Thymus (tissue), 14 donors: Measurements from ENCODE around the gene OR2F1. TPM values are rescaled to one million over a fixed set of nuclear protein-coding genes. Genes with fewer than 3 reads are reported as not detected.

Experiments used
- DNase-seq, 9 donors: peaks; one replicate each; pipeline ENCODE4 v3.0.0-alpha.2; 2013; ENCODE audit warnings: low spot score in 9 of 9, low read depth in 6 of 9, missing footprints in 1 of 9
- H3K27ac ChIP-seq, 2 donors: one replicate each; pipeline ENCODE4 v1.5.1; 2013; ENCODE audit warnings: control low read depth in 1 of 2, low read depth in 1 of 2, low read length in 1 of 2, mild to moderate bottlenecking in 1 of 2, moderate library complexity in 1 of 2
- H3K27me3 ChIP-seq, 2 donors: one replicate each; pipeline ENCODE4 v1.5.1; 2013; ENCODE audit warnings: low read length in 1 of 2; ENCODE audit not compliant: control insufficient read depth in 2 of 2, insufficient read depth in 1 of 2
- H3K36me3 ChIP-seq, 2 donors: one replicate each; pipeline ENCODE4 v1.5.1; 2013; ENCODE audit warnings: low read length in 1 of 2, mild to moderate bottlenecking in 1 of 2, moderate library complexity in 1 of 2; ENCODE audit not compliant: control insufficient read depth in 2 of 2, insufficient read depth in 2 of 2
- H3K4me1 ChIP-seq, 2 donors: one replicate each; pipeline ENCODE4 v1.5.1; 2013; ENCODE audit warnings: low read length in 2 of 2; ENCODE audit not compliant: control insufficient read depth in 2 of 2, insufficient read depth in 2 of 2
- H3K4me3 ChIP-seq, 2 donors: one replicate each; pipeline ENCODE4 v1.5.1; 2013; ENCODE audit warnings: low read length in 2 of 2, control low read depth in 1 of 2, mild to moderate bottlenecking in 1 of 2
- H3K9me3 ChIP-seq, 2 donors: one replicate each; pipeline ENCODE4 v1.5.1; 2013; ENCODE audit warnings: low read length in 1 of 2, mild to moderate bottlenecking in 1 of 2; ENCODE audit not compliant: control insufficient read depth in 2 of 2, insufficient read depth in 1 of 2
- WGBS: extraction: QIAGEN DNeasy Blood & Tissue Kit; methylation state at CpG from one replicate; pipeline ENCODE4 v1.1.7; 2013; 5-methylcytosine and 5-hydroxymethylcytosine counted together
- long read RNA-seq, 10 donors: transcript quantifications; one replicate each; lab custom pipeline, GENCODE V29; 2026
- polyA plus RNA-seq: library from polyadenylated mRNA; stranded (reverse); fragments of 200-250 nt; gene quantifications from one replicate; pipeline ENCODE4 v1.2.3, GENCODE V29; 2013
- total RNA-seq: library from RNA; stranded (reverse); fragments of 120-200 nt; gene quantifications from one replicate; pipeline ENCODE4 v1.2.4, GENCODE V29; 2013
- donor health status: healthy.

The OR2F1 gene, protein sequence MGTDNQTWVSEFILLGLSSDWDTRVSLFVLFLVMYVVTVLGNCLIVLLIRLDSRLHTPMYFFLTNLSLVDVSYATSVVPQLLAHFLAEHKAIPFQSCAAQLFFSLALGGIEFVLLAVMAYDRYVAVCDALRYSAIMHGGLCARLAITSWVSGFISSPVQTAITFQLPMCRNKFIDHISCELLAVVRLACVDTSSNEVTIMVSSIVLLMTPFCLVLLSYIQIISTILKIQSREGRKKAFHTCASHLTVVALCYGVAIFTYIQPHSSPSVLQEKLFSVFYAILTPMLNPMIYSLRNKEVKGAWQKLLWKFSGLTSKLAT
- total RNA-seq (not detected), polyA plus RNA-seq (not detected)
- long read RNA-seq, donor 1 = 0 reads
- long read RNA-seq, donor 2 = 0 reads
- long read RNA-seq, donor 3 = 0 reads
- long read RNA-seq, donor 4 = 0 reads
- long read RNA-seq, donor 5 = 0 reads
- long read RNA-seq, donor 6 = 0 reads
- long read RNA-seq, donor 7 = 0 reads
- long read RNA-seq, donor 8 = 0 reads
- long read RNA-seq, donor 9 = 0 reads
- long read RNA-seq, donor 10 = 0 reads

DNA sequence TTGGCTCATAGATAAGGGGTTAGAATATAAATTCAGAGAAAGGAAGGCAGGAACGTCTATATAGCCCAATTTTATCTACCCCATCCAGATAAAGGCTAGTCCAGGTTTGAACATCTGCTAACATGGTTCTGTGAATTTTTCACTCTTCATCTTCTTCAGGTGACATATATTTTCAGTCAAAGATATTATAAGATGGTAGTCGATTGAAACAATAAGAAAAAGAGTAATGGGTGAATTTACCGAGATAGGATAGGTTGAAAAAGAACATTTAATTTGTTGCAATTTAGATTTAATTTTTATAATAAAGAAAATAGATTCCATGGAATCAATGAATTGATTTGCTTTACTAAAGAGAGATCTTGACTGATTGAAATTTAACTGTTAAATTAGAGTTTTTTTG lies at the start of gene OR2F1:
TSS of gene OR2F1 (plus strand) at position 301 of the 400 bp plus-strand sequence. CDS start 5,127 bp downstream, outside the sequence.
- Histone ChIP-seq H3K9me3 (peaks cover 0 to 2% of the 10 kb centered on the region in 2 donors), H3K27ac (no peak within 1 kb of the TSS), H3K4me1 (no peaks in the 10 kb centered on the region), H3K36me3 (no peaks in the 10 kb centered on the region), H3K4me3 (no peak within 1 kb of the TSS), H3K27me3 (no peaks in the 10 kb centered on the region)
- 95% methylated on average over 3 of the region's 3 CpGs for WGBS
- no peak for DNase-seq

DNA sequence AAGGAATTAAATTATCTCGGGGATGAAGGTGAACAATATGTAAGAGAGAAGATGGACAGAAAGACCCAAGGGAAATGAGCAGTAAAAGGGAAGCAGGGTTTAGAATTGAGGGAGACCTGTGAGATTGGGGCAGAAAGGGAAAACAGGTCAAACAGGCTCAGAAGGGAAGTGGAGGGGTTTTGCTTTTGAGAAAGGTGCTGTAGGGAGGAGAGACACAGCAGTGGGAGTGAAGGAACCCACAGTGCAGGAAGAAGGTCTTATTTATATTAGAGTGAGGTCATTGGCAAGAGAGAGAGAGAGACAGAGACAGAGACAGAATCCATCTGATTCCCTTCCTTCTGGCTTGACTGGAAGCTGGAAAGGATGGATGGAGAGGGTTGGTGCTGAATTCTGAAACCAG lies 49.1 kb upstream of the OR2F1 start:
- WGBS = 95% methylated on average over 1 of the region's 1 CpG
- Histone ChIP-seq H3K4me1 (peaks cover 0 to 10% of the 10 kb centered on the region in 2 donors), H3K27ac (no peak overlapping the region), H3K9me3 (no peaks in the 10 kb centered on the region), H3K36me3 (no peaks in the 10 kb centered on the region), H3K4me3 (no peak overlapping the region), H3K27me3 (peaks cover 0 to 2% of the 10 kb centered on the region in 2 donors)
- DNase-seq = no peak

DNA sequence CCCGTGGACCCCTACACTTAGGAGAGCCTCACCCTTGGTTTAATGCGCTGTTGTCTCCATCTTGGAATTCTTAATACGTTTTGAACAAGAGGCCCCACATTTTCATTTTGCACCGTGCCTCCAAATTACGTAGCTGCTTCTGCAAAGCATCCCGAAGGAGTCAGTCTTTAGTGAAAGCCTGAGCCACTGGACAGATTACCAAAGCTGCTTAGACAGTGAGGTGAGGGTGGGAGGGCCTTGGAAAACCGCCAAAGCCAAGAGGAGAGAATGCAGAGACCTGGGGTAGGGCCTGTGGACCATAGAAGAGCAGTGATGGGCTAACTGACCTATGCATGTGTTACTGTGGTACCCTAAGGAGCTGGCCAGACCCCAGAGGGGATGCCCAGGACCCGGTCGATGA lies 48.5 kb upstream of the OR2F1 start:
- H3K27me3 ChIP-seq = peaks cover 0 to 2% of the 10 kb centered on the region in 2 donors
- no peak overlapping the region for H3K27ac ChIP-seq
- no peaks in the 10 kb centered on the region for H3K9me3 ChIP-seq
- no peak for DNase-seq
- no peaks in the 10 kb centered on the region for H3K36me3 ChIP-seq
- WGBS = 95% methylated on average over 9 of the region's 9 CpGs
- no peak overlapping the region for H3K4me3 ChIP-seq
- peaks cover 0 to 6% of the 10 kb centered on the region in 2 donors for H3K4me1 ChIP-seq

DNA sequence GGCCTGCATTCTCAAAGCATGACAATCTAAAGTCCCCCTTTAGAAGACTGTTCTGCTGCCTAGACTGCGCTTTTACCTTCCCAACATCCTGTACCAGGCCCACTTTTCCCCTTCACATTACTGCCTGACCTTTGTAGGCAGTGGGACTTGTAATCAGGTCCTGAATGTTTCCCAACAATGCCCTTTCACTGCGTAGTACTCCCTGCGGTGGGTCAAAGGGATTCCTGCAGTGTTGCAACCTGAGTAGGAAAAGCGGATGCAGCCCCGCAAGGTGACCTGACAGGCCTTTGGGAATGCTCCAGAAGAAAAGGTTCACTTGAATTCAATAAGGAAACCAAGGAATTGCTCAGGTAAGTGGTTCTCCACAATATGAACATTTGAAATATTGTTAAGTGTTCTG lies 47.7 kb upstream of the OR2F1 start:
- no peak for DNase-seq
- WGBS = 96% methylated on average over 5 of the region's 5 CpGs
- Histone ChIP-seq H3K4me1 (peaks cover 0 to 3% of the 10 kb centered on the region in 2 donors), H3K27ac (no peak overlapping the region), H3K36me3 (no peaks in the 10 kb centered on the region), H3K9me3 (no peaks in the 10 kb centered on the region), H3K4me3 (no peak overlapping the region), H3K27me3 (peaks cover 0 to 2% of the 10 kb centered on the region in 2 donors)

DNA sequence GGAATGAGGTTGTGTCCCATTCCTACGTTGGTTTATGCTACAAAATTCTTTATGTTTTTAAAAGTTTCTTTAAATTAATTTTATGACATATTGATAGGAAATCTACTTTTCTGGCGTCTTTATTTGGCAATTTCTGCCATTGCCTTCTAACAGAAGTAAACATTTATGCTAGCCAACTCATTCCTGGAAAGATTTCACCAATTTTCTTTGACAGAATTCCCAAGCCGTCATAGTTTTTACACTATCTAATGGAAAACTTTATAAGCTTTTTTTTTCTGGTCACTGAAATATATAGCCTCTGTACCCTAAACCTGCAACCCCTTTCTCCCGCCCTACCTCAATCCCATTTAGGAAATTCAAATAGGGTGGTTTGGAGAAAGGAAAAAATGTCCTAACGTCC lies 46.5 kb upstream of the OR2F1 start:
- peaks cover 0 to 2% of the 10 kb centered on the region in 2 donors for H3K27me3 ChIP-seq
- no peak for DNase-seq
- WGBS = 95% methylated on average over 5 of the region's 5 CpGs
- no peaks in the 10 kb centered on the region for H3K36me3 ChIP-seq
- H3K4me3 ChIP-seq = no peak overlapping the region
- H3K4me1 ChIP-seq = no peaks in the 10 kb centered on the region
- no peaks in the 10 kb centered on the region for H3K9me3 ChIP-seq
- H3K27ac ChIP-seq = no peak overlapping the region

DNA sequence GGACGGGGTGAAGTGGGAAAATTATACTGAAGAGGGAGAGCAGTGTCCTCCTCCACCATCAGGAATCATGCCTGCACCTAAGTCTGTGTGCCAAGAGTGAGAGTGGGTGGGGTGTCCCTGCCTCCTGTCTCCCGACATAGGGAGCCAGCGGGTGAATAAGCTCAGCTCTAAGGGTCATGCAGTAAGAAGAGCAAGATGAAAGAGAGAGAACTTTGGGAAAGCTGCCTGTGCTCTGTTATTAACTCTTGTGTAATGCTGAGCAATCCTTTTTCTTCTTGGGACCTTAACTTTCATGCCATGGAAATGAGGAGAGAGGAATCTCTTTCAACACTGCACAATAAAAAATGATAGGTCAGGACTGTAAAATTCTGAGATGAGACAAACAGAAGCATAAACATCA lies 44.8 kb upstream of the OR2F1 start:
- no peaks in the 10 kb centered on the region for H3K9me3 ChIP-seq
- DNase-seq = no peak
- H3K36me3 ChIP-seq = no peaks in the 10 kb centered on the region
- 95% methylated on average over 3 of the region's 3 CpGs for WGBS
- peaks cover 0 to 2% of the 10 kb centered on the region in 2 donors for H3K27me3 ChIP-seq
- H3K4me1 ChIP-seq = no peaks in the 10 kb centered on the region
- H3K4me3 ChIP-seq = no peak overlapping the region
- H3K27ac ChIP-seq = no peak overlapping the region

DNA sequence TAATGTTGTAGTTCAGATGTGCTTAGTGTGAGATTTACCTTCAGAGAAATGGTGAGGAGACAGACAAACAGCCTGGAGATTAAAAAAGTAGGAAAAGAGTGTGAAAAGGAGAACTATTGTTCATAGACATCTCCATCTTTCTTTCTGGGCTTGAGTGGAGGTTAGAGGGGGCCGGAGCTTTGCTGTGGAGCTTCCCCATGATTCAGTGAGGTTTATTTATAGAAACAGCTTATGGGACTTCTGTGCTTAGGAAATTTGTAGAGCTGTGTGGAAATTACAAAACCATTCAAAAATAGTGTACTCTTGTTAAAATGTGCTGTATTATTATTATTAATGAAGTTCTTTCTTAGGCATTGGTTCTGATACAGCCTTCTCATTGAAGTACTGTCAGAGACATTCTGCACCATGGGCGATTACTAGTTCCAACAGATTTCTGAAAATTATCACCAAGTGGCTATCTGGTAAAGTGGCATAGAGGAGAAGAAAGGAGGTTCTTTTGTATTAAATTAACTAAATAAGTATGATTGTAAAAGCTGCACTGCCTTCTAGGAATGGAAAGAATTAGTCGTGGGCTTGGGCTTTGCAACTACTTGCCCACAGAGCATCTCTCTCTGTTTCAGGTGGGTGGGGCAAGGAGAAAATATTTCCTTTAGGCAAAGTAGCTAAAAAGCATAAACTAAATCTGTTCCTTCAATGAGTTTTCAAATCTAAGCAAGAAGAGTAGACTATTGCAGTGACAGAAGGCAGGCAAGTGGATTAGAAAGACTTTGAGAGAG lies 44.0 kb upstream of the OR2F1 start:
- no peak overlapping the region for H3K4me3 ChIP-seq
- DNase-seq = no peak
- H3K4me1 ChIP-seq = no peaks in the 10 kb centered on the region
- H3K9me3 ChIP-seq = no peaks in the 10 kb centered on the region
- H3K27ac ChIP-seq = no peak overlapping the region
- H3K27me3 ChIP-seq = peaks cover 0 to 2% of the 10 kb centered on the region in 2 donors
- WGBS = 92% methylated on average over 3 of the region's 3 CpGs
- no peaks in the 10 kb centered on the region for H3K36me3 ChIP-seq

DNA sequence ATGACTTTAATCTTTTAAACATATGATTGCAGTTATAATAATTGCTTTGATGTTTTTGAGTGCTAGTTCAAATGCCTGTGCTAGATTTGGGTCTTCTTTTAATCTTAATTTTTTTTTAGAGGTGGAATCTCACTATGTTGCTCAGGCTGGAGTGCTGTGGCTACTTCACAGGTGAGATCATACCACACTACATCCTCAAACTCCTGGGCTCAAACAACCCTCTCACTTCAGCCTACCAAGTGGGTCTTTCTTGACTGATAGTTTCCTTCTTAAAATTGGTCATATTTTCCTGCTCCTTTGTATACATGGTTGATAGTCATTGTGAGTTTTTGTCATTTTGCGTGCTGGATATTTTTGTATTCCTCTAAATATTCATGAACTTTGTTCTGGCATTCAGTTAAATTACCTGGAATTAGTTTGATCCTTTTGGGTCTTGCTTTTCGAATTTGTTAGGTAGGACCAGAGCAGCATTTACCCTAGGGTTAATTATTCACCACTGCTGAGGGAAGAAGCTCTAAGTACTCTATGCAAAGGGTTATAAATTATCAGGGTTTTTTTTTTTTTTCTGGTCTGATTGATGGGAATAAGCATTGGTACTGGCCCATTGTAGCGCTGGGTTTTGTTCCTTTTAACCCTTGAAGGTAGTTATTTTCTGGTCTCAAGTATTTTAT lies 40.6 kb upstream of the OR2F1 start:
- no peaks in the 10 kb centered on the region for H3K9me3 ChIP-seq
- WGBS = 97% methylated on average over 3 of the region's 3 CpGs
- no peaks in the 10 kb centered on the region for H3K36me3 ChIP-seq
- DNase-seq = no peak
- H3K27ac ChIP-seq = no peak overlapping the region
- no peaks in the 10 kb centered on the region for H3K4me1 ChIP-seq
- no peak overlapping the region for H3K4me3 ChIP-seq
- H3K27me3 ChIP-seq = peaks cover 0 to 2% of the 10 kb centered on the region in 2 donors
